ENCODE data around the gene PTPN23.
"Not testable (repeated sequence)": the region's sequence is repeated elsewhere in the genome, so short reads cannot be mapped to it uniquely, and the experiment has no call there.

PTPN23 gene

DNA sequence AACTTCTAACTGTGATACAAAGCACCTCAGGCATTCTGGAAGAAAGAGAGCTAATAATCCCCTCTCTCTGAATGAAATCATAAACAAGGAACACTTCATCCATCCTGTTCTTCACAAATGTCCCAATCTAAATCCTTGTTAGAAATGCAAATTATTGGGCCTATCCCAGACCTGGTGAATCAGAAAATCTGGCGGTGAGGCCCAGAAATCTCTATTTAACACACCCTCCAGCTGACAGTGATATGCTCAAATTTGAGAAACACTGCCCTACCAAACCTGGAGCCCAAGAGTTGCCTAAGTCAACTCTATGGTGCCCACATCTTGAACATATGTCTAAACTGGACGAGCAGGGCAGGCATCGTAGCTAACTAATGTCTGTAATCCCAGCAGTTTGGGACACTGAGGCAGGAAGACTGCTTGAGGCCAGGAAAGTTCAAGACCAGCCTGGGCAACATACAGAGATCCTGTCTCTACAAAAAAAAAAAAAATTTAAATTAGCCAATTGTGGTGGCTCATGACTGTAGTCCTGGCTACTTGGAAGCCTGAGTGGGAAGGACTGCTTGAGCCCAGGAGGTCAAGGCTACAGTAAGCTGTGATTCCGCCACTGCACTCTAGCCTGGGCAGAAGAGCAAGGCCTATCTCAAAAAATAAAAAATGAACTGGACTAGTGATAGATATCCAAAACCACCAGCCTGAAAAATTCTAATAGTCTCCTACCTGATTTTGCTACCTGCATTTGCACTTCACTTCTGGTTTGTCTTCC is 71.8 kb downstream of the PTPN23 start:
- DNase-seq (ENCODE audit: low read depth), result no peak

DNA sequence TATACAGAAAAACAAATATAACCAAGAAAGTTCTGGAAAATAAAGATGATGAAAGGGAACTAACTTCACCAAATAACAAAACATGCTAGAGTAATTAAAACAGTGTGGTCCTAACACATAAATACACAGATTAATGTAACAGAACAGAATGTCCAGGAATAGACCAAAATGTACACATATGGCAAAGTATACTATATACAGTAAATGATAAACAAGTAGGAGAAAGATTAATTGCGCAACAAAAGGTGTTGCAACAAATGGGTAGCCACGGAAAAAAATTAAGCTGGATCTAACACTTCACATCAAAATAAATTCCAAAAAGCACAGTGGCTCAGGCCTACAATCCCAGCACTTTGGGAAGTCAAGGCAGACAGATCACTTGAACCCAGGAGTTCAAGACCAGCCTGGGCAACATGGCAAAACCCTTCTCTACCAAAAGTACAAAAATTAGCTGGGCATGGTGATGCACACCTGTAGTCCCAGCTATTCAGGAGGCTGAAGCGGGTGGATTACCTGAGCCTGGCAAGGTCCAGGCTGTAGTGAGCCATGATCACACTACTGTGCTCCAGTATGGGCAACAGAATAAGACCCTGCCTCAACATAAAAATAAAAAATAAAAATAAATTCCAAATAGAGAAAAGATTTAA is 75.1 kb downstream of the PTPN23 start:
- no peak for DNase-seq (ENCODE audit: low read depth)

DNA sequence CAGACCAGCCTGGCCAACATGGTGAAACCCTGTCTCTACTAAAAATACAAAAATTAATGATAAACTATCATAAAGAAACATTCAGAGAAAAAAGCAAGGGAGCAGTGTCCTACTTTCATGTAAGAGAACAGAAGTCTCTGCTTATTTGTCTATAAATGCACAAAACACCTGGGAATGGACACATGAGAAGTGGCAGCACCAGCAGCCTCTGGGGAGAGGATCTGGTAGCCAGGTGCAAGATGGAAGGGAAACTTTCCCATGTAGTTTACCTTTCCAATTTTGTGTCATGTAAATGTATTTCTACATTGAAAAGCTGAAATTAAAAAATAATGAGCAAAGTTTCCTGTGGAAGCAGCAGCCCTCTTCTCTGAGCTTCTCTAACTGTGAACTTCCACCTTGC is 76.2 kb downstream of the PTPN23 start:
- DNase-seq (ENCODE audit: low read depth), result no peak

DNA sequence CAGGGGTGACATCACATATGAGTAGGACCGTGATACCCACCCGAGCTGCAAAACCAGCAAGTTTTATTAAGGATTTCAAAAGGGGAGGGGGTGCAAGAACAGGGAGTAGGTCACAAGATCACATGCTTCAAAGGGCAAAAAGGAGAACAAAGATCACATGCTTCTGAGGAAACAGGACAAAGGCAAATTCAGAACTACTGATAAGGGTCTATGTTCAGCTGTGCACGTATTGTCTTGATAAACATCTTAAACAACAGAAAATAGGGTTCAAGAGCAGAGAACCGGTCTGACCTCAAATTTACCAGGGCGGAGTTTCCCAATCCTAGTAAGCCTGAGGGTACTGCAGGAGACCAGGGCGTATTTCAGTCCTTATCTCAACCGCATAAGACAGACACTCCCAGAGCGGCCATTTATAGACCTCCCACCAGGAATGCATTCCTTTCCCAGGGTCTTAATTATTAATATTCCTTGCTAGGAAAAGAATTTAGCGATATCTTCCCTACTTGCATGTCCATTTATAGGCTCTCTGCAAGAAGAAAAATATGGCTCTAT is 78.8 kb downstream of the PTPN23 start:
- DNase-seq (ENCODE audit: low read depth), result not testable (repeated sequence)
